Measurements from ENCODE around the gene LRRC17. TPM values are rescaled to one million over a fixed set of nuclear protein-coding genes. Genes with fewer than 3 reads are reported as not detected.

LRRC17 gene
- total RNA-seq, 1 experiment from 2014 or later, result 0.47 TPM

DNA sequence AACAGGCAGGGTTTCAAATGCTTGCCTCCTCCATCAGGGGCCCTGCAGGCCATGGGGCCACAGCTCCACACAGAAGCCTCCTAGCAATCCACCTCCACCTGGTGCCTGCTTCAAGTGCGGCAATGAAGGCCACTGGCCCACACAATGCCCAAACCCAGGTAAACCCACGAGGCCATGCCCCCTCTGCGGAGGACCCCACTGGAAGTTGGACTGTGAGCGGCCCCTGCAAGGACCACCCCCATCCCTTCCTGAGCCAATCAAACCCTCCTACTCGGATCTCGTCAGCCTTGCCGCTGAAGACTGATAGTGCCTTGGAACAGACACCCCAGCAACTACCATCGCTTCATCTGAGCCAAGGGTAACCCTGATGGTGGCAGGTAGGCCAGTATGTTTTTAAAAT is 63.1 kb downstream of the LRRC17 start (continued):
- TF ChIP-seq, protein P1, sequence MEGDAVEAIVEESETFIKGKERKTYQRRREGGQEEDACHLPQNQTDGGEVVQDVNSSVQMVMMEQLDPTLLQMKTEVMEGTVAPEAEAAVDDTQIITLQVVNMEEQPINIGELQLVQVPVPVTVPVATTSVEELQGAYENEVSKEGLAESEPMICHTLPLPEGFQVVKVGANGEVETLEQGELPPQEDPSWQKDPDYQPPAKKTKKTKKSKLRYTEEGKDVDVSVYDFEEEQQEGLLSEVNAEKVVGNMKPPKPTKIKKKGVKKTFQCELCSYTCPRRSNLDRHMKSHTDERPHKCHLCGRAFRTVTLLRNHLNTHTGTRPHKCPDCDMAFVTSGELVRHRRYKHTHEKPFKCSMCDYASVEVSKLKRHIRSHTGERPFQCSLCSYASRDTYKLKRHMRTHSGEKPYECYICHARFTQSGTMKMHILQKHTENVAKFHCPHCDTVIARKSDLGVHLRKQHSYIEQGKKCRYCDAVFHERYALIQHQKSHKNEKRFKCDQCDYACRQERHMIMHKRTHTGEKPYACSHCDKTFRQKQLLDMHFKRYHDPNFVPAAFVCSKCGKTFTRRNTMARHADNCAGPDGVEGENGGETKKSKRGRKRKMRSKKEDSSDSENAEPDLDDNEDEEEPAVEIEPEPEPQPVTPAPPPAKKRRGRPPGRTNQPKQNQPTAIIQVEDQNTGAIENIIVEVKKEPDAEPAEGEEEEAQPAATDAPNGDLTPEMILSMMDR (IDR thresholded peaks at IDR 0.05 in 2 of 3, conservative IDR thresholded peaks at IDR 0.05 in 1 of 3; ENCODE audit: borderline replicate concordance in 1 of 3, insufficient read depth in 1 of 3, low read depth in 2 of 3, low read length in 2 of 3), result no peak
- TF ChIP-seq EZH2phosphoT487 (IDR thresholded peaks at IDR 0.05; ENCODE audit: borderline replicate concordance) (no peak), ZFX (IDR thresholded peaks at IDR 0.05) (no peak), CBX3 (IDR thresholded peaks at IDR 0.05; ENCODE audit: low read depth) (no peak), ELF1 (IDR thresholded peaks at IDR 0.05; ENCODE audit: borderline replicate concordance, low read depth) (no peak), SIN3A (IDR thresholded peaks at IDR 0.05; ENCODE audit: low read depth) (no peak)
- TF ChIP-seq, protein P2, sequence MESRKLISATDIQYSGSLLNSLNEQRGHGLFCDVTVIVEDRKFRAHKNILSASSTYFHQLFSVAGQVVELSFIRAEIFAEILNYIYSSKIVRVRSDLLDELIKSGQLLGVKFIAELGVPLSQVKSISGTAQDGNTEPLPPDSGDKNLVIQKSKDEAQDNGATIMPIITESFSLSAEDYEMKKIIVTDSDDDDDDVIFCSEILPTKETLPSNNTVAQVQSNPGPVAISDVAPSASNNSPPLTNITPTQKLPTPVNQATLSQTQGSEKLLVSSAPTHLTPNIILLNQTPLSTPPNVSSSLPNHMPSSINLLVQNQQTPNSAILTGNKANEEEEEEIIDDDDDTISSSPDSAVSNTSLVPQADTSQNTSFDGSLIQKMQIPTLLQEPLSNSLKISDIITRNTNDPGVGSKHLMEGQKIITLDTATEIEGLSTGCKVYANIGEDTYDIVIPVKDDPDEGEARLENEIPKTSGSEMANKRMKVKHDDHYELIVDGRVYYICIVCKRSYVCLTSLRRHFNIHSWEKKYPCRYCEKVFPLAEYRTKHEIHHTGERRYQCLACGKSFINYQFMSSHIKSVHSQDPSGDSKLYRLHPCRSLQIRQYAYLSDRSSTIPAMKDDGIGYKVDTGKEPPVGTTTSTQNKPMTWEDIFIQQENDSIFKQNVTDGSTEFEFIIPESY (IDR thresholded peaks at IDR 0.05; ENCODE audit: extremely low read depth, insufficient replicate concordance, low read length), result no peak

DNA sequence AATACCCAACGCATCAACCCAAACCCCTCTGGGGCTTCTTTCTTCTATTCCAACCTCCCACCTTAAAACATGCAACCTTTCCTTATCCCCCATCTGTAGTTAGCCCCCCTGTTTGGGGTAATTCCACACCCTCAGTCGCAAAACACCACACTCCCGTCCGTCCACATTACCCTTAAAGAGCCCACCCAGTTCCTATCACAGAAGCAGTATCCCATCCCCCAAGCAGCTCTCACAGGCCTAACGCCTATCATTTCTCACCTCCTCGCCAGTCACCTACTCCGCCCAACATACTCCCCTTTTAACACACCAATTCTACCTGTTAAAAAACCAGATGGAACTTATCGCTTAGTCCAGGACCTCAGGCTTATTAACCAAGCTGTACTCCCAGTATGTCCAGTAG is 63.7 kb downstream of the LRRC17 start:
- ChIA-PET POLR2A (no interaction called here), CTCF (no interaction called here), RAD21 (ENCODE audit: low non-redundant PET in 1 of 2, low total read pairs in 2 of 2, uncharacterized antibody in 2 of 2, unreplicated experiment in 2 of 2) (no interaction called here)
- peaks cover 7 to 19% of the 10 kb centered on the region in 2 experiments for H3K4me1 ChIP-seq (ENCODE audit: control insufficient read depth in 1 of 2, insufficient read depth in 2 of 2, low read length in 2 of 2)
- H3K27ac ChIP-seq (ENCODE audit: low read depth, low read length), result no peak overlapping the region
- no TSS peak for BruUV-seq (replicated peaks)
- no peaks in the 10 kb centered on the region for H3K36me3 ChIP-seq (ENCODE audit: control insufficient read depth in 1 of 2, insufficient read depth in 2 of 2, low read length in 2 of 2)
- H3K9me2 ChIP-seq (ENCODE audit: insufficient read depth), result no peaks in the 10 kb centered on the region
- H3K9me3 ChIP-seq (ENCODE audit: control insufficient read depth in 1 of 2, insufficient read depth in 1 of 2, low read depth in 1 of 2, low read length in 2 of 2), result 0 out of 4 replicates have a peak, but pooled peaks cover 4% of the 10 kb centered on the region in 2 experiments
- H3K4me2 ChIP-seq (ENCODE audit: low read length), result no peak overlapping the region
- ATAC-seq, result no peak
- intact Hi-C loops (cut with micrococcal nuclease), result no loop called here
- TF ChIP-seq, protein P1 (IDR thresholded peaks at IDR 0.05 in 2 of 3, conservative IDR thresholded peaks at IDR 0.05 in 1 of 3; ENCODE audit: borderline replicate concordance in 1 of 3, insufficient read depth in 1 of 3, low read depth in 2 of 3, low read length in 2 of 3), result no peak
- TF ChIP-seq FOSL1 (IDR thresholded peaks at IDR 0.05; ENCODE audit: low read depth), result no peak
- TF ChIP-seq ZNF274 (IDR thresholded peaks at IDR 0.05; ENCODE audit: low read depth, low read length), result no peak
- no peak for TF ChIP-seq ZFX (IDR thresholded peaks at IDR 0.05)
- no peak for TF ChIP-seq RAD21 (IDR thresholded peaks at IDR 0.05; ENCODE audit: low read depth)
- TF ChIP-seq, protein P3, sequence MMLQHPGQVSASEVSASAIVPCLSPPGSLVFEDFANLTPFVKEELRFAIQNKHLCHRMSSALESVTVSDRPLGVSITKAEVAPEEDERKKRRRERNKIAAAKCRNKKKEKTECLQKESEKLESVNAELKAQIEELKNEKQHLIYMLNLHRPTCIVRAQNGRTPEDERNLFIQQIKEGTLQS (IDR thresholded peaks at IDR 0.05), result no peak
- TF ChIP-seq POLR2AphosphoS5 (IDR thresholded peaks at IDR 0.05; ENCODE audit: low read depth, low read length), result no peak
- TF ChIP-seq CEBPB (IDR thresholded peaks at IDR 0.05; ENCODE audit: low read depth), result no peak
- TF ChIP-seq JUND (IDR thresholded peaks at IDR 0.05), result no peak
- TF ChIP-seq, protein P4, sequence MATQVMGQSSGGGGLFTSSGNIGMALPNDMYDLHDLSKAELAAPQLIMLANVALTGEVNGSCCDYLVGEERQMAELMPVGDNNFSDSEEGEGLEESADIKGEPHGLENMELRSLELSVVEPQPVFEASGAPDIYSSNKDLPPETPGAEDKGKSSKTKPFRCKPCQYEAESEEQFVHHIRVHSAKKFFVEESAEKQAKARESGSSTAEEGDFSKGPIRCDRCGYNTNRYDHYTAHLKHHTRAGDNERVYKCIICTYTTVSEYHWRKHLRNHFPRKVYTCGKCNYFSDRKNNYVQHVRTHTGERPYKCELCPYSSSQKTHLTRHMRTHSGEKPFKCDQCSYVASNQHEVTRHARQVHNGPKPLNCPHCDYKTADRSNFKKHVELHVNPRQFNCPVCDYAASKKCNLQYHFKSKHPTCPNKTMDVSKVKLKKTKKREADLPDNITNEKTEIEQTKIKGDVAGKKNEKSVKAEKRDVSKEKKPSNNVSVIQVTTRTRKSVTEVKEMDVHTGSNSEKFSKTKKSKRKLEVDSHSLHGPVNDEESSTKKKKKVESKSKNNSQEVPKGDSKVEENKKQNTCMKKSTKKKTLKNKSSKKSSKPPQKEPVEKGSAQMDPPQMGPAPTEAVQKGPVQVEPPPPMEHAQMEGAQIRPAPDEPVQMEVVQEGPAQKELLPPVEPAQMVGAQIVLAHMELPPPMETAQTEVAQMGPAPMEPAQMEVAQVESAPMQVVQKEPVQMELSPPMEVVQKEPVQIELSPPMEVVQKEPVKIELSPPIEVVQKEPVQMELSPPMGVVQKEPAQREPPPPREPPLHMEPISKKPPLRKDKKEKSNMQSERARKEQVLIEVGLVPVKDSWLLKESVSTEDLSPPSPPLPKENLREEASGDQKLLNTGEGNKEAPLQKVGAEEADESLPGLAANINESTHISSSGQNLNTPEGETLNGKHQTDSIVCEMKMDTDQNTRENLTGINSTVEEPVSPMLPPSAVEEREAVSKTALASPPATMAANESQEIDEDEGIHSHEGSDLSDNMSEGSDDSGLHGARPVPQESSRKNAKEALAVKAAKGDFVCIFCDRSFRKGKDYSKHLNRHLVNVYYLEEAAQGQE (IDR thresholded peaks at IDR 0.05; ENCODE audit: low read depth), result no peak
- TF ChIP-seq SIN3A (IDR thresholded peaks at IDR 0.05; ENCODE audit: low read depth), result no peak
- TF ChIP-seq POLR2A (IDR thresholded peaks at IDR 0.05; ENCODE audit: borderline replicate concordance, extremely low read depth, insufficient read depth, insufficient read length), result no peak
- no peak overlapping the region for H2AFZ ChIP-seq (ENCODE audit: low read depth, low read length, poor library complexity, severe bottlenecking)
- no peak overlapping the region for H3K9ac ChIP-seq (ENCODE audit: low read length)
- H4K20me1 ChIP-seq (ENCODE audit: insufficient read depth), result no peaks in the 10 kb centered on the region
- DNase-seq (ENCODE audit: low read depth, low spot score), result no peak
- no peak overlapping the region for H3K4me3 ChIP-seq (replicated peaks in 1 of 2; ENCODE audit: low read depth in 1 of 2, low read length in 2 of 2)
- H3K79me2 ChIP-seq (ENCODE audit: insufficient read depth, low read length), result no peaks in the 10 kb centered on the region
- no peaks in the 10 kb centered on the region for H3K27me3 ChIP-seq (ENCODE audit: insufficient read depth, low read length)

All from HCT116 (cell line).